DMS 273 (cell line): ENCODE measurements around the gene GPR161.
"Not testable (repeated sequence)": the region's sequence is repeated elsewhere in the genome, so short reads cannot be mapped to it uniquely, and the experiment has no call there.

Experiments
- DNase-seq: peaks from one replicate; lab custom pipeline; 2025; ENCODE audit not compliant: unreplicated experiment; lab: John Stamatoyannopoulos, UW

Gene GPR161, protein sequence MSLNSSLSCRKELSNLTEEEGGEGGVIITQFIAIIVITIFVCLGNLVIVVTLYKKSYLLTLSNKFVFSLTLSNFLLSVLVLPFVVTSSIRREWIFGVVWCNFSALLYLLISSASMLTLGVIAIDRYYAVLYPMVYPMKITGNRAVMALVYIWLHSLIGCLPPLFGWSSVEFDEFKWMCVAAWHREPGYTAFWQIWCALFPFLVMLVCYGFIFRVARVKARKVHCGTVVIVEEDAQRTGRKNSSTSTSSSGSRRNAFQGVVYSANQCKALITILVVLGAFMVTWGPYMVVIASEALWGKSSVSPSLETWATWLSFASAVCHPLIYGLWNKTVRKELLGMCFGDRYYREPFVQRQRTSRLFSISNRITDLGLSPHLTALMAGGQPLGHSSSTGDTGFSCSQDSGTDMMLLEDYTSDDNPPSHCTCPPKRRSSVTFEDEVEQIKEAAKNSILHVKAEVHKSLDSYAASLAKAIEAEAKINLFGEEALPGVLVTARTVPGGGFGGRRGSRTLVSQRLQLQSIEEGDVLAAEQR

DNA sequence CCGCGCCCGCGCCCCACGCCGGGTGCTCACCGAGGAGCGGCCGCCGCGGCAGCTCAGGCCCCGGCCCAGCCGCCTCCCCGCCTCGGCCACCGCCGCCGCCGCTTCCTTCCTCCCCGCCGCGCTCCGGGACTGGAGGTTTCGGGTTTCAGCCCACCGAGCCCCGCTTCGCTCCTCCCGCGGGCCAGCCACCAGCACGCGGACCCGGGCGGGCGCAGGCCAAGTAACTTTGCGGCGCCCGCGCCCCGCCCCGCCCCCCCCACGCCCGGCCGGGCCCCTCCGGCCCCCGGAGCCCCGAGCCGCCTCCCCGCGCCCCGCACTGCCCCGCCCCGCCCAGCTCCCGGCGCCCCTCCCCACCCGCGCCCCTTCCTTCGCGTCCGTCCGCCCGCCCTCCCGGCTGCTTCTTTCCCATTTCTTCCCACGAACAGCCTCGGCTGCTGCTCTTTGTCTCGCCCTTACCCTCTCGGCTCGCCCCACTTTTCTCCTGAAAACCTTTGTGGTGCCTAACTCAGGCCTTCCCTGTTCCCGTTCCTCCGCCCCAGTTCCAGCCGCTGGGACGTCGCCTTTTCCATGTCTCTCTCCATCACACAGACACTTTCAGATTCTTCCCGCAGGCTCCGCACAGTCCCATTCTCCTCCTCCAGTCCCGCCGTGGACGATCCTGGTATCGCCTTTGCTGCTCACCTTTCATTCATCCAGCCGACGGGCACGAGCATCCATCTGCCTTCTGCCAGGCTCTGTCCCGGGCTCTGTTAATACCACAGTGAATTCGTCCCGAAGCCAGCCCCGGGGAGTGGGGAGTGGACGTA, at the start of gene GPR161:
Gene GPR161, minus strand, starts transcription at position 222 of the 806 bp plus-strand sequence. CDS start 32,080 bp downstream, outside the sequence.
- peak; percentile 75 for DNase-seq

DNA sequence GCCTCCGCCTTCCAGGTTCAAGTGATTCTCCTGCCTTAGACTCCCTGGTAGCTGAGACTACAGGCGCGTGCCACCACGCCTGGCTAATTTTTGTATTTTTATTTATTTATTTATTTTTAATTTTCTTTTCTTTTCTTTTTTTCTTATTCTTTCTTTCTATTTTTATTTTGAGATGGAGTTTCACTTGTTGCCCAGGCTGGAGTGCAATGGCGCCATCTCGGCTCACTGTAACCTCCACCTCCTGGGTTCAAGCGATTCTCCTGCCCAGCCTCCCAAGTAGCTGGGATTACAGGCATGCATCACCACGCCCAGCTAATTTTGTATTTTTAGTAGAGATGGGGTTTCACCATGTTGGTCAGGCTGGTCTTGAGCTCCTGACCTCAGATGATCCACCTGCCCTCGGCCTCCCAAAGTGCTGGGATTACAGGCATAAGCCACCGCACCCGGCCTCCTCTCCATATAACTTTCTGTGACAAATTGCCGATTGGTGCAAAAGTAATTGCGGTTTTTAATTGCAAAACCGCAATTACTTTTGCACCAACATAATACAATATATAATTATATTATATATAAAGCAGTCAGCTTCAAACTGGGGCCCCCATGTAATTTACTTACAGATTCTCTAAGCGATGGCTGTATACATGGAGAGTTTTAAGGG, 44.5 kb upstream of the GPR161 start:
- not testable (repeated sequence) for DNase-seq

DNA sequence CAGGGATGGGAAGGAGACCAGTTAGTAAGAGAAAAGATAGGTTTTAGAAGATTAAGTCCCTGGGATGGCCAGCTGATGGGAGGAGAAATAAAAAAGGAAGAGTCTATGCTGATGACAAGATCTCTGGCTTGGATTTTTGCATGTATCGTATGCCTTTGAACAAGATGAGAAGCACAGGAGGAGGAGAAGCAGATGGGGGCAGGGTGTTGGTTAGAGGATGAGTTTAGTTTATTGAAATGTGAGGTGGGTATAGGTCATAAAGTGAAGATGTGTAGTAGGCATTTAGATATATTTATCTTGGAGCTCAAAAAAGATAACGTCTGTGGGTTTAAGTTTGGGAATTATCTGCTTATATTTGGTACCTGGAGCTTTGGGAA, 43.4 kb upstream of the GPR161 start:
- DNase-seq = peak; percentile 47

DNA sequence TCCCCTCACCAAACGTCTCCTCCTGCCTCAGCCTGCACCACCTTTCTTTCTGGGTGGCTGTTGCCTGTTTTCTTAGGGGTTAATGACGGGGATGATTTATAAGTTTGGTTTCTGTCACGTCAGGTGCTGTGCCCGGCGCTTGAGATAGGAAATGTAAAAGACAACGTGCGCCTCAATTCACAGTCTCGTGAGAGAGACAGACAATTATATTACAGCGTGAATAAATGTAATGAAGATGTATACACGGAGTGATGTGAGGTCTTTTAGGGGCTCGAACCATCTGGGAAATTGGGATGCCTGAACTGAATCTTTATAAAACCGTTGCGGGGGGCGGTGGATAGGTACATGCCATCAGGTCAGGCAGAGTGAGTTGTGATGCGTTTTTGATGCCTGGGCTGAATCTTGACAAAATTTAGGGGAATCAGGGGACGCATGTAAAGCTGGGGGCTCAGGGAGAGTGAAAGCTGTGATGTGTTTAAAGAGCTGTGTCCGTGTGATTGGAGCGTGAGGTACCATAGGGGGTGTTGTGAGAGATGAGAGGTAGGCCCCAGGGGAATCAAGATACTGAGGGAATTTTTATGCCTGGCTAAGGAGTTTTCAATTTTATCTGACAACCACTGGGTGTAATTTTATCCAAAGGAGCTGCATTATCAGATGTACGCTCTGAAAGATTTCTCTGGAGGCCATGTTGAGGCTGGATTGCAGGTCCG, 42.9 kb upstream of the GPR161 start:
- peak; percentile 55 for DNase-seq

DNA sequence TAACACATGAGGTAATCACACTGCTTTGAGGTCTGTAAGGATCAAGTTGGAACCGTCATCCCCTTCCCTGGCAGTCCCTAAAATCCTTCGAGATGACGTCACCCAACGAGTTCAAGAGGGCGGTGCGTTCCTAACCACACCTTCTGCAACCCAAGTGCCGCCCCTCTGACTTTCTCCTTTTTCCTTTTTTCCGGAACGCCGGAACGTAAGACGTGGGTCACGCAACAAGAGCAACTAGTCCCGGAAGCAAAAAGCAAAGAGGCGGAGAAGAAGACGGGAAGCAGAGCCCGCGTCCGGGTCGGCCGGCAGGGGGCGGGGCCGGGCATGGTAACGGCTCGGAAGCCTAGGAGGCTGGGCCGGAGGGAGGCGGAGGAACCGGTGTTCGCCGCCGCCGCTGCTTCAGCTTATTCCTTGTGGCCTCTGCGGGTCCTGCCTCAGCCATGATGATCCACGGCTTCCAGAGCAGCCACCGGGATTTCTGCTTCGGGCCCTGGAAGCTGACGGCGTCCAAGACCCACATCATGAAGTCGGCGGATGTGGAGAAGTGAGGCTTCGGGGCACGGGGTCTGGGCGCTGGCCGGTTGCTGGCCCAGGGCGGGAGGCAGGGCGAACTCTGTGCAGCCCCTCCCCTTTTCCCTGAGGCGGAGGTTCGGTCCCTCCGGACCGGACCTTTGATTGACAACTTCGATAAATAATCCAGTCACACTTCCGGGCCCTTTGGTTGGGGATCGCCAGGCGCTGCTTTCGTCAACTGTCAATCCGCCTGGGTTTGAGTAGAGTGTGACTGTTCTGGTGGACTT, 42.1 kb upstream of the GPR161 start, which contains the start of gene TIPRL:
Gene TIPRL, plus strand, starts transcription at position 325 of the 800 bp plus-strand sequence. Its CDS starts 116 bp downstream, at position 441.
- DNase-seq = peak; percentile 99

DNA sequence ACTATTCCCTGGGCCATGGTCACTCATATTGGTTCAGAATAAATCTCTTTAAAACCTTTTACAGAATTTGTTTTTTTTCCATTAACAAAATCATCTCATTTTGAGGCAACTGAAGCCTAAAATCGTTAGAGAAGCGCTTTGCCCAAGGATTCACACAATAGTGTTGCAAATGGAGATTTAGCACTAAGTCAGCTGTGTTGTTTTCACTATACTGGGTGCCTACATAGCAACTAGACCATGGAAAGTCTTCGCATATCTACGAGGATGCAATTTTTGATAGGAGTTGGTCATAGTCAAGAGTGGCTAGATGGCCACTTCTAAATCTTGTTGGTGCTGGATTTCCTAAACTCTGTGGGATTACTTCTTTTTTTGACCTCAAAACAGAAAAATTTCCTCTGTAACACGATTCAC, 41.5 kb upstream of the GPR161 start:
- peak; percentile 36 for DNase-seq

DNA sequence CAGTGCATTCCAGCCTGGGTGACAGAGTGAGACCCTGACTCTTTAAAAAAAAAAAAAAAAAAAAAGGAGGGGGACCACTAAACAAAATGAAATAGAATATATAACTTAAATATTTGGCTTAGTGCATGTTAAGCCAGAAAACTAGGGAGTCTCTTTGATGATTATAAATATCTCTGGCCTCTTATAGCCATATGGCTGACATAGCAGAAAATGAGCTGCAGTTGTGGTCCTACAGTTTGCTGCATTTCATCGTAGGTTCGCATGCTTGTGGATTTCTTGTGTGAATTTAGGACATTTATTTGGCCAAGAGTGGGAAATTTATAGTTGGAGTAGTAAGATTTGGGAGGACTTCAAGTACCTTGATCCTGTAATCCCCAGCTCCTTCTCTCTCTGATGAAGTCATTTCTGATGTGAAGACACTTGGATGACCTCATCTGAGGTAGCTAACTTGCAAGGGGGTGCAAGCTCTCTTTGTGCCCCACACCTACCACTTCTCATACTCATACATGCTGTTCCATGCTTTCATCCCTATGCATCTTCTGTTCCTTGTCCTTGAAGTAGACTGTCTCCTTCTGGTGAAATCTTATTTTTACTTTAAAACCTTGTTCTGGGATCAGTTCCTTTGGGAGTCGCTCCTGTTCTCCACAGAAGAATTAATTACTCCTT, 35.7 kb upstream of the GPR161 start:
- no peak for DNase-seq

DNA sequence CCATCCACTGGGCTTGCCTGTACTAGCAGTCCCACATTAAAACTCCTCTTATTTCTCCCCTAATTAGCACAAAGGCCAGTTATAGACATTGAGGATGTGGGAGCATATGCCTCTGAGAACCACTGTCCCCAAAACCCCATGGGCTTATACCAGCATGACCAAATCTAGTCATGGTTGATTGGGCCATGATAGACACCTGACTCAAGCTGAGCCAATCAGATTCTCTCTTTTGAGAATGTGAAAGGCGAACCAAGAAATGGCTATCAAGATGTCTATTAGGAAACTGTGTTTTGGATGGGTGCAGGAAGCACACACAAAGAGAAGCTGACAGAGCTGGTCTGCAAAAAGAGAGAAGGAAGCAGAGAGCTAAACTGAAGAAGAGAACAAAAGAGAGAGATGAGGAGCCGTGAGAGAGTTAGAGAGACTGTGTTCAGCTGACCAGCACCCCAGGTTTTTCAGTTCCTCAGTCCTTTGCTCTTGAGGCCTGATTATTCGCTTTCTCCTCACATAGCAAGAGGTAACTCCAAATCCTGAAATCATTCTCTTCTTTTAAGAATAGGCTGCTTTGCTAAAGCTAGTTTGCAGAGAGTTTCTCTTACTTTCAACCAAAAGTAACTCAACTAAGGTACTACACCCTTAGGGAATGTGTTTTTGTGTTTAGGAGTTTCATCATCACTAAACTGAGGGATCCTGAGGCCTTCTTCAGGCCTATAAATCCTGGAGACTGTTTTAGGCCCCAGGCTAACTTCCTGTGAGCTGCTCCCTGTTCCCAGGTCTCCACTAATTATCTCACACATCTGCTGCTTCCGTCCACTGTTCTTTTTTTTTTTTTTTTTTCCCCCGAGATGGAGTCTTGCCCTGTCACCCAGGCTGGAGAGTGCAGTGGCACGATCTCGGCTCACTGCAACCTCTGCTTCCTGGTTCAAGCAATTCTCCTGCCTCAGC, 34.1 kb upstream of the GPR161 start:
- peak; percentile 49 for DNase-seq

DNA sequence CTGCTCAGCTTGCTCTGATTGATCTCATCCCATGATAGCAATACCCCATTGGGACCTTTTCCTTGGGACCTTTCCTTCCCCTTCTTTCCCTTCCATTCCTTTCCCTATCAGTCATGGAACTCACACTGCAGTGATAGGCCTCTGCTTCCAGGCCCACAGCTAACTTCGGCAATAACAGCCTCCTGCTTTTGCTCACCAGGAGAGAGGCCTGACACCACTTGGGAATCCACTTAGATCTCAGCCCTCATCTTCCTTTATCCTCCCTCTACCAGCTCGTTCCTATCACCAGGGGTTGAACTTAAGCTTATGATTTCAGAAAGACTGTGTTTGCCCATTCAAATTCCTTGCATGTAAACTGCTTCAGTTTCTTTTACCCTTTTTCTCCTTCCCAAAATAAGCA, 31.1 kb upstream of the GPR161 start:
- DNase-seq = no peak

DNA sequence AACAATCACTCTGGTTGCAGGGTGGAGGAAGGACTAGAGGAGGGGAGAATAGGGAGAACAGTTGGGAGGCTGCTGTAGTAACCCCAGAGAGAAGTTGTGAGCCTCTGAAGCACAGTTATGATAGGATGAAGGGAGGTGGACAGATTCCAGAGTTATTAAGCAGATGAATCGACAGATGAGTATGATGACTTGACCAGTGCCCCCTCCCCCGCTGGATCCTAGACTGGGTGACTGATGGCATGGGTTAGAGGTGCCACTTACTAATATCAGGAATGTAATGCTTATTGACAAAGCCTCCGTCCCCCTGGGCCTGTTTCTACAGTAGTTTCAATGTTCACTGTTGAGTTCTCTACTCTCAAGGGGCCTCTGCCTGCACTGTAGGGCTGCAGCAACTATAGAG, 28.0 kb upstream of the GPR161 start:
- no peak for DNase-seq

DNA sequence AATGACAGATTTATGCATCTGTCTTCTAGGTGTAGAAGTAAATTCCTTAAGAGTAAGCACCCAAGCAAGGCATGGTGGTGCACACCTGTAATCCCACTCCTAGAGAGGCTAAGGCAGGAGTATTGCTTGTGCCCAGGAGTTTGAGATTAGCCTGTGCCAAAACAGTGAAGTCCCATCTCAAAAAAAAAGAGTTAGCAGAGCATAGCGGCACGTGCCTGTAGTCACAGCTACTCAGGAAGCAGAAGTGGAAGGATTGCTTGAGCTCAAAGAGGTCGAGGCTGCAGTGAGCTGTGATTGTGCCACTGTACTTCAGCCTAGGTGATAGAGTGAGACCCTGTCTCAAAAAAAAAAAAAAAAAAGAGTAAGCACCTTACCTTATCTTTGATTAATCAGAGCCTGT, 26.9 kb upstream of the GPR161 start:
- DNase-seq = no peak

DNA sequence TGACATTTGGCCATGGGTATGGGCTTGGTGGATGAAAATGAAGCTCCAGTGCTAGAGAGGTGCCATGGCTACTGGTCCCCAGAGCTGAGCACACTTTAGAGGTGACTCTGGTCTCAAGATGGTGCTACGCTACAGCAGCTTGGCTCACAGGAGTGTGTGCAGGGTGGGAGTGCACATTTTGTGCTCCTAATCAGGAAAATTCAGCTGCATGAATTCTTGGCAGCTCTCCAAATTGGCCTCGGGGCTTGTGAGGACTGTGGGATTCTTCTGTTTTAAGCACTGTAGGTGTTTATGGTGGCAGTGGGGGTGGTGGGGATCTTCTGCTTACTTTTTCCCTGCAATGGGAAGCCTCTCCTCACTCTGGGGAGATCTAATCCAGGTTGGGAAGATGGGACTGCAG, 24.7 kb upstream of the GPR161 start:
- peak; percentile 11 for DNase-seq

DNA sequence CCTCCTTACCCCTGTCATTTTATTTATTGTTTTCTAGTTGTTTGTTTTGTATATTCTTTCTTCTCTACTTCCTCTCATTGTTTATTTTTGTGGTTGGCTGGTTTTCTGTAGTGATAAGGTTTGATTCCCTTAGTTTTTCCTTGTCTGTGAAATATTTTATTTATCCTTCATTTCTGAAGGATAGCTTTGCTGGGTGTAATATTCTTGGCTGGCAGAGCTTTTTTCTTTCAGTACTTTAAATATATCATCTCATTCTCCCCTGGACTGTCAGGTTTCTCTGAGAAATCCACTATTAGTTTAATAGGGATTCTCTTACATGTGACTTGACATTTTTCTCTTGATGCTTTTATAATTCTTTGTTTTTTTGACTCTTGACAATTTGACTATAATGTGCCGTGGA, 23.2 kb upstream of the GPR161 start:
- no peak for DNase-seq

DNA sequence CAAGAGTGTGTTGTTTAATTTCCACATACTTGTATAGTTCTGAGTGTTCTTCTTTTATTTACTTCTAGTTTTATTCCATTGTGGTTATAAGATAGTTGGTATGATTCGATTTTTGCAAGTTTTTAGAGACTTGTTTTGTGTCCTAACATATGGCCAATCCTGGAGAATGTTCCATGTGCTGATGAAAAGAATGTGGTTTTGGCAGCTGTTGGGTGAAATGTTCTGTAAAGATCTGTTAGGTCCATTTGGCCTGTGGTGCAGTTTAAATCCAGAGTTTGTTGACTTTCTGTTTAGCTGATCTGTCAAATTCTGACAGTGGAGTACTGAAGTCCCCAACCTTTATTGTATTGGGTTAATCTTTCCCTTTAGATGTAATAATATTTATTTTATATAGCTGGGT, 22.5 kb upstream of the GPR161 start:
- DNase-seq = no peak

DNA sequence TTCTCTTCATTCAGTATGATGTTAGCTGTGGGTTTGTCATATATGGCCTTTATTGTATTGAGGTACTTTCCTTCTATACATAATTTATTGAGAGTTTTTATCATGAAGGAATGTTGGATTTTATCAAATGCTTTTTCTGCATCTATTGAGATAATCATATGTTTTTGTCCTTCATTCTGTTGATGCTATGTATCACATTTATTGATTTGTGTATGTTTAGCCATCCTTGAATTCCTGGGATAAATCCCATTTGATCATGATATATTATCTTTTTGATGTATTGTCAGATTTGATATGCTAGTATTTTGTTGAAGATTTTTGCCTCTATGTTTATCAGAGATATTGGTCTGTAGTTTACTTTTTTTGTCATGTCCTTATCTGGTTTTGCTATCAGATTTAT, 20.9 kb upstream of the GPR161 start:
- DNase-seq = no peak

DNA sequence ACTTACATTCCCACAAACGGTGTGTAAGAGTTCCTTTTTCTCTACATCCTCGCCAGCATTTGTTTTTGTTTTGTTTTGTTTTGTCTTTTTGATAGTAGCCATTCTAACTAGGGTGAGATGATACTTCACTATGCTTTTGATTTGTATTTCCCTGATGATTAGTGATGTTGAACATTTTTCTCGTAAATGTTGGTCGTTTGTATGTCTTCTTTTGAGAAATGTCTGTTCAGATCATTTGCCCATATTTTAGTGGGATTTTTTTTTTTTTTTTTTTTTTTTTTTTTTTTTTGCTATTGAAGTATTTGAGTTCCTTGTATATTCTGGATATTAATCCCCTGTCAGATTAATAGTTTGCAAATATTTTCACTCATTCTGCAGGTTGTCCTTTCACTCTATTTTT, 19.2 kb upstream of the GPR161 start:
- no peak for DNase-seq

DNA sequence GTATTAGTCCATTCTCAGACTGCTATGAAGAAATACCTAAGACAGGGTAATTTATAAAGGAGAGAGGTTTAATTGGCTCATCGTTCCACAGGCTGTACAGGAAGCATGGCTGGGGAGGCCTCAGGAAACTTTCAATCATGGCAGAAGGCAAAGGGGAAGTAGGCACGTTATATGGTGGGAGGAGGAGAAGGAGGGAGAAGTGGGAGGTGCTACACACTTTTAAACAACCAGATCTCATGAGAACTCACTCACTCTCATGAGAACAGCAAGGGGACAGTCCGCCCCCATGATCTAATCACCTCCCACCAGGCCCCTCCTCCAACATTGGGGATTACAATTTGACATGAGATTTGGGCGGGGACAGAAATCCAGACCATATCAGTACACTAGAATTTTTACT, 18.0 kb upstream of the GPR161 start:
- not testable (repeated sequence) for DNase-seq

DNA sequence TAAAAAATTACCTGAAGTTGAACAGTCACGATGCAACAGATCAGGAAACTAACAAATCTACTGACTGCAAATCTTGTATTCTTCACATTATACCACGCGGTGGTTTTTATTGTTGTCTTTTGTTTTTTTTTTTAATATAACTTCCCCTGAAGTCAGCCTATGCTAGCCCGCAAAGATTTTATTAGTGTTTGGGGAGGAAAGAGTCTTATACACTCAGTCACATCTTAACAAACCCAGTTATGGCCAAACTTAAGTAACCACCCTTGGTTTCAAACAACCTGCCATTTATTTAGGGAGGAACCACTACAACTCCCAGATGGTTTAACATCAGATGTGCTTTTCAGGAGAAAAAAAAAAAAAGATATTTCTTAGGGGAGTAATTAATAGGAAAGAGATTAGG, 15.2 kb upstream of the GPR161 start:
- no peak for DNase-seq
